Prostate gland (tissue), 2 donors: ENCODE measurements around the gene LONP2. TPM values are rescaled to one million over a fixed set of nuclear protein-coding genes. Genes with fewer than 3 reads are reported as not detected.
A peak's percentile ranks its signal among the peaks of the same experiment; 100 is the strongest.
"Not testable (repeated sequence)": the region's sequence is repeated elsewhere in the genome, so short reads cannot be mapped to it uniquely, and the experiment has no call there.

ENCODE experiments used
- DNase-seq: peaks from one replicate; pipeline ENCODE4 v3.0.0-alpha.2; 2019; ENCODE audit warnings: low spot score
- H3K27ac ChIP-seq, 2 donors: fragments of 200-600 bp; sonication (generic); 2 replicates each; pipeline ENCODE4 v1.5.1; 2017 to 2019
- H3K27me3 ChIP-seq: fragments of 200-600 bp; sonication (generic); replicated peaks from 2 replicates; pipeline ENCODE4 v1.5.1; 2019; ENCODE audit not compliant: insufficient read depth
- H3K36me3 ChIP-seq, 2 donors: fragments of 200-600 bp; sonication (generic); 1 replicate in 1 of 2; 2 replicates in 1 of 2; pipeline versions ENCODE4 v1.5.1 to v1.8.1; 2017 to 2019
- H3K4me1 ChIP-seq: fragments of 200-600 bp; sonication (generic); replicated peaks from 2 replicates; pipeline ENCODE4 v1.5.1; 2019
- H3K4me3 ChIP-seq, 2 donors: fragments of 200-600 bp; sonication (generic); 2 replicates each; pipeline ENCODE4 v1.5.1; 2017 to 2019
- H3K9me3 ChIP-seq: fragments of 200-600 bp; sonication (generic); 2 replicates; pipeline ENCODE4 v1.5.1; 2017
- CTCF ChIP-seq, 4 experiments: fragments of 200-600 bp in 2 of 4; fragments of 450-650 bp in 2 of 4; sonication (generic) in 2 of 4; IDR thresholded peaks; 1 replicate in 3 of 4; 2 replicates in 1 of 4; pipeline ENCODE4 v1.5.1; 2016 to 2019; ENCODE audit warnings: antibody characterized with exemption in 4 of 4, mild to moderate bottlenecking in 2 of 4, moderate library complexity in 2 of 4
- POLR2A ChIP-seq: fragments of 450-650 bp; IDR thresholded peaks from one replicate; pipeline ENCODE4 v1.6.1; 2016; ENCODE audit warnings: antibody characterized with exemption, mild to moderate bottlenecking
- POLR2AphosphoS5 ChIP-seq: sonication (generic); formaldehyde crosslinking; IDR thresholded peaks from one replicate; pipeline ENCODE4 v1.6.1; 2017; ENCODE audit warnings: antibody characterized with exemption
- WGBS: methylation state at CpG from one replicate; pipeline ENCODE4 v1.1.5; 2018; 5-methylcytosine and 5-hydroxymethylcytosine counted together
- intact Hi-C: fragments of 100-400 bp; cut with DNase I; formaldehyde crosslinking; loops from one replicate; pipeline ENCODE4 v1.14.2; 2022
- total RNA-seq, 2 donors: library from RNA; depleted of rRNA; stranded (reverse); fragments of >200 nt; gene quantifications; one replicate each; pipeline ENCODE4 v1.1.0, GENCODE V29; 2016

The LONP2 gene
- total RNA-seq, 2 donors from 2014 or later = 74.6 to 81.0 TPM

- H3K27me3 ChIP-seq = no peaks in the 10 kb centered on the region
- WGBS = 64% methylated on average over 6 of the region's 6 CpGs
- no peak overlapping the region for H3K4me3 ChIP-seq
- no peak for TF ChIP-seq POLR2AphosphoS5
- TF ChIP-seq POLR2A = no peak
- TF ChIP-seq CTCF (IDR thresholded peaks at IDR 0.05) = no peak
- no peak overlapping the region for H3K27ac ChIP-seq
- no peaks in the 10 kb centered on the region for H3K36me3 ChIP-seq
- no peaks in the 10 kb centered on the region for H3K9me3 ChIP-seq
- H3K4me1 ChIP-seq = no peaks in the 10 kb centered on the region
- DNase-seq = no peak
- intact Hi-C loops = no loop called here
Observed at GRCh38 chr16:48235556-48236136, 8.5 kb upstream of the LONP2 start.

- intact Hi-C loops = no loop called here
- H3K4me1 ChIP-seq = no peaks in the 10 kb centered on the region
- H3K36me3 ChIP-seq = no peaks in the 10 kb centered on the region
- H3K4me3 ChIP-seq = no peak overlapping the region
- no peaks in the 10 kb centered on the region for H3K9me3 ChIP-seq
- no peaks in the 10 kb centered on the region for H3K27me3 ChIP-seq
- no peak for DNase-seq
- 85% methylated on average over 1 of the region's 1 CpG for WGBS
- TF ChIP-seq POLR2AphosphoS5 (no peak), CTCF (IDR thresholded peaks at IDR 0.05) (no peak), POLR2A (no peak)
- no peak overlapping the region for H3K27ac ChIP-seq
Observed at GRCh38 chr16:48236286-48236685, 7.8 kb upstream of the LONP2 start.

- H3K4me1 ChIP-seq, H3K4me3 ChIP-seq, H3K36me3 ChIP-seq, H3K27me3 ChIP-seq, H3K27ac ChIP-seq, H3K9me3 ChIP-seq, DNase-seq: not testable (repeated sequence)
- 94% methylated on average over 3 of the region's 3 CpGs for WGBS
- intact Hi-C loops = loop anchor here (10.0 kb wide), 2 partner anchors 295 to 385 kb away; no protein-coding TSS in a partner anchor
Observed at GRCh38 chr16:48240147-48240546, 4.0 kb upstream of the LONP2 start.

GRCh38 chr16:48244863-48245195 lies 729 bp downstream of the LONP2 start:
- peak overlapping the region; percentile 81 to 82 for H3K27ac ChIP-seq
- 1% methylated on average over 8 of the region's 8 CpGs for WGBS
- H3K4me3 ChIP-seq = peak overlapping the region; percentile 79
- no peaks in the 10 kb centered on the region for H3K36me3 ChIP-seq
- no peaks in the 10 kb centered on the region for H3K9me3 ChIP-seq
- TF ChIP-seq POLR2AphosphoS5 (no peak), POLR2A (no peak), CTCF (IDR thresholded peaks at IDR 0.05) (no peak)
- H3K4me1 ChIP-seq = peaks cover 8% of the 10 kb centered on the region
- intact Hi-C loops = loop anchor here (10.0 kb wide), 2 partner anchors 290 to 380 kb away; no protein-coding TSS in a partner anchor
- no peaks in the 10 kb centered on the region for H3K27me3 ChIP-seq
- no peak for DNase-seq

- TF ChIP-seq POLR2A (no peak), POLR2AphosphoS5 (no peak), CTCF (IDR thresholded peaks at IDR 0.05) (no peak)
- no peaks in the 10 kb centered on the region for H3K9me3 ChIP-seq
- peaks cover 8% of the 10 kb centered on the region for H3K4me1 ChIP-seq
- intact Hi-C loops = loop anchor here (10.0 kb wide), 2 partner anchors 289 to 379 kb away; no protein-coding TSS in a partner anchor
- H3K27me3 ChIP-seq = no peaks in the 10 kb centered on the region
- H3K27ac ChIP-seq = no peak overlapping the region
- no peak for DNase-seq
- no peaks in the 10 kb centered on the region for H3K36me3 ChIP-seq
- peak overlapping the region in 1 of 2 donors; percentile 6 for H3K4me3 ChIP-seq
- 17% methylated on average over 2 of the region's 2 CpGs for WGBS
Observed at GRCh38 chr16:48246066-48246465, 2.0 kb downstream of the LONP2 start.
